ENCODE measurements around the gene TTLL1.

TTLL1 gene

DNA sequence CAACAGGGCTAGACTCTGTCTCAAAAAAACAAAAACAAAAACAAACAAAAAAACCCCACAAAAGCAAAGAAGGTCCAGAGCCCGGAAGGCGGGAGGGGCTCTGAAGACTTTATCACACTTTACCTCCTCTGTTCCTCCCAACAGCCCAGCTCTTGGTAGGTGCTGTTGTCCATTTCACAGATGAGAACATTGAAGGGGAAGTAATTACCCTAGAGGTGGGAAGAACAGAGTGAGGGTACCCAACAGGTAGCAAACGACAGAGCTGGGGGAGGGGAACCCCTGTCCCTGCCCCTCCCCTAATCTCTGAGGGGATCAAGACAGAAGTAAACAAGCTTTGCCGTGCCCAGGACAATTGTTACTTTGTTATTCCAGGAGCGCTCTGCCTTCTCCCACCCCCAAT, 20.3 kb upstream of the TTLL1 start:
- TF ChIP-seq, protein P1, sequence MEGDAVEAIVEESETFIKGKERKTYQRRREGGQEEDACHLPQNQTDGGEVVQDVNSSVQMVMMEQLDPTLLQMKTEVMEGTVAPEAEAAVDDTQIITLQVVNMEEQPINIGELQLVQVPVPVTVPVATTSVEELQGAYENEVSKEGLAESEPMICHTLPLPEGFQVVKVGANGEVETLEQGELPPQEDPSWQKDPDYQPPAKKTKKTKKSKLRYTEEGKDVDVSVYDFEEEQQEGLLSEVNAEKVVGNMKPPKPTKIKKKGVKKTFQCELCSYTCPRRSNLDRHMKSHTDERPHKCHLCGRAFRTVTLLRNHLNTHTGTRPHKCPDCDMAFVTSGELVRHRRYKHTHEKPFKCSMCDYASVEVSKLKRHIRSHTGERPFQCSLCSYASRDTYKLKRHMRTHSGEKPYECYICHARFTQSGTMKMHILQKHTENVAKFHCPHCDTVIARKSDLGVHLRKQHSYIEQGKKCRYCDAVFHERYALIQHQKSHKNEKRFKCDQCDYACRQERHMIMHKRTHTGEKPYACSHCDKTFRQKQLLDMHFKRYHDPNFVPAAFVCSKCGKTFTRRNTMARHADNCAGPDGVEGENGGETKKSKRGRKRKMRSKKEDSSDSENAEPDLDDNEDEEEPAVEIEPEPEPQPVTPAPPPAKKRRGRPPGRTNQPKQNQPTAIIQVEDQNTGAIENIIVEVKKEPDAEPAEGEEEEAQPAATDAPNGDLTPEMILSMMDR (IDR thresholded peaks at IDR 0.05) = no peak

DNA sequence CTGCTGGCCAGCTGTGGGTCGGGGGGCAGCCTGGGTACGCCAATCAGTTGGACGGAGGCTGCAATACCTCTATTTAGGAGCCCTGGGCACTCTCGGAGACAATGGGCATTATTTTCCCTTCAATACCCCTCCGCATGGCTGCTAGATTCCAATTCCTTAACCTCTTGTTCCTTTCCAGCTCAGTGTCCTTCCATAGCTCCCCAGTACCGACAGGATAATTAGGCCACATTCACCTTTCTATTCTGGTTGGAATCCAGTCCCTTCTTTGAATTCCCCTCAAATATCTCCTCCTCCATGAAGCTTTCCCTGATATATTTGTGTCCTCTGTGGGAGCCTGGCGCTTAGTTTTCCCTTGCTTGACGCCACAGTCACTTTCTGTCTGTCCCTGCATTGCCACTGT, 17.1 kb upstream of the TTLL1 start:
- TF ChIP-seq, protein P1 (IDR thresholded peaks at IDR 0.05) = no peak

- TF ChIP-seq, protein P1 (IDR thresholded peaks at IDR 0.05) = no peak
Observed at GRCh38 chr22:43101306-43101705, 12.1 kb upstream of the TTLL1 start.

GRCh38 chr22:43100225-43100624, 11.0 kb upstream of the TTLL1 start:
- TF ChIP-seq, protein P1 (IDR thresholded peaks at IDR 0.05) = no peak

DNA sequence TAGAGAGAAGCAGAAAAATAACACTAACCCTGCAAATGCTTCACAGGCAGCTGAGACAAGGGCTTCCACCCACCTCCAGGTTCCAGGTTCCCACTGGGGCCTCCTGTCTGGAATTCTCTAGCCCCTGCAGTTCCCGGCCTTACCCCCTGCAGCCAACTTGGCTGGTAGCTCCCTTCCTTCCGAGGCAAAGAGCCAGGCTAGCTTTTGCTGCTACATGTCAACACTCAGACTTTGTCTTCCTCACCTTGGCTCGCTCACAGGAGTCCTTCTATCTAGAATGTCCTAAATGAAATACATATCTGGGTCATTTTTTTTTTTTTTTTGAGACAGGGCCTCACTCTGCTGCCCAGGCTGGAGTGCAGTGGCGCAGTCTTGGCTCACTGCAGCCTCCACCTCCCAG, 9.9 kb upstream of the TTLL1 start:
- TF ChIP-seq, protein P1 (IDR thresholded peaks at IDR 0.05) = no peak

DNA sequence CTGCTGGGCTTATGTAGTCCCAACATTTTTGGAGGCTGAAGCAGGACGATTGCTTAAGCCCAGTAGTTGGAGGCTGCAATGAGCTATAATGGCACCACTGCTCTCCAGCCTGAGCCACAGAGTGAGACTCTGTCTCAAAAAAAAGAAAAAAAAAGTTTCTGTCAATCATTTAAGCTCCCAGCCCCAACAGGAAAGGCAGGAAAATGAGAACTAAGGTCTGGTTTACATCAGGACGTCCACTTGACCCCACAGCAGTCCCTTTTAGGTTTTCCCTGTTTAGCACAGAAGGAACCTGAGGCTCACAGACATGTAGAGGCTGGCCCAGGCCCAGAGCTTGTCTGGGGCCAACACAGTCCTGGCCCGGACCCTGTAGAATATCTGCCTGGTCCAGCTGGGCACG, 9.2 kb upstream of the TTLL1 start:
- TF ChIP-seq, protein P1 (IDR thresholded peaks at IDR 0.05) = no peak

- TF ChIP-seq, protein P1 (IDR thresholded peaks at IDR 0.05) = no peak
Observed at GRCh38 chr22:43096420-43096819, 7.2 kb upstream of the TTLL1 start.

DNA sequence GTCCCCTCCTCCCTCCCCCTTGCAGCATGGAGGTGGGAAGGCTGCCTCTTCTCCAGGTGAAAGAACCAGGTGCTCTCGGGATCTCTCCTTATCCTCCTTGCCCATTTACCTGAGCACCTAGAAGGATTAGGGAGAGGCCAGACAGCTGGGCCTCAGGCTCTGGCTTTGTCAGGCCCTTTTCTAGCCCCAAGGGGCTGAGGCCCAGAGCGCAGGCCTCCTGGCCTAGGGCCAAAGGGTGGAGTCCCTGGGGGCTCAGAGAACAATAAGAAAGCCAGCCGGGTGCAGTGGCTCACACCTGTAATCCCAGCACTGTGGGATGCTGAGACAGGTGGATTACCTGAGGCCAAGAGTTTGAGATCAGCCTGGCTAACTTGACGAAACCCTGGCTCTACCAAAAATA, 5.4 kb upstream of the TTLL1 start:
- TF ChIP-seq, protein P1 (IDR thresholded peaks at IDR 0.05) = no peak

Data from LNCAP (cell line).